HG02571 (cell line): ENCODE results near the gene SLC7A7.
"Not testable (repeated sequence)": the region's sequence is repeated elsewhere in the genome, so short reads cannot be mapped to it uniquely, and the experiment has no call there.

ENCODE experiments used
- ATAC-seq: cut with Tn5 transposase; IDR thresholded peaks from one replicate; pipeline ENCODE4 v1.9.1; 2021; ENCODE audit warnings: mild to moderate bottlenecking, moderate library complexity; ENCODE audit not compliant: unreplicated experiment

SLC7A7 gene

GRCh38 chr14:22844221-22845102 lies 29.2 kb upstream of the SLC7A7 start:
- no peak for ATAC-seq

DNA sequence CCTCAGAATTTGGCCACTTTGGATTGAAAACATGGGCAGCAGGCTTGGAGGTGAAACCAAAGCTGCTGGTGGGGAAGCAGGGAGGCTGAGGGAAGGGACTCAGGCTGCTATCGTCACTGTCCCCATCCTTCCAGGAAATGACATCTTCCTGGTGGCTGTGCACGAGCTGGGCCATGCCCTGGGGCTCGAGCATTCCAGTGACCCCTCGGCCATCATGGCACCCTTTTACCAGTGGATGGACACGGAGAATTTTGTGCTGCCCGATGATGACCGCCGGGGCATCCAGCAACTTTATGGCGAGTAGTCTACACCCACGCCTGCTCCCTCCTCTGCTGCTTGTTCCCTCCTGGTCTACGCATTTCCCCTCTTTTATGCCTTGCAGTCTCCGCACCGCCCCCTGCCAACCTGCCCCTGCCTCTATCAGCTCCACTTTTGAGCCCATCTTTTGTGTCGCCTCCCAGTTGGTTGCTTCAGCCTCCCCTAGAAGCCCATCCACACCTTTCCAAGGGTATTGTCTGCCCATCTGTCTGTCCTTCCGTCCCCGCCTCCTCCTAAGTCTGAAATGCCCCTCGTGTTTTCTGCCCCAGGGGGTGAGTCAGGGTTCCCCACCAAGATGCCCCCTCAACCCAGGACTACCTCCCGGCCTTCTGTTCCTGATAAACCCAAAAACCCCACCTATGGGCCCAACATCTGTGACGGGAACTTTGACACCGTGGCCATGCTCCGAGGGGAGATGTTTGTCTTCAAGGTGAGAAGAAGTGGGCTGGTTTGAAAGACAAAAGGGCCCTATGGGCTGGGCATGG lies 28.1 kb upstream of the SLC7A7 start:
- ATAC-seq: no peak

DNA sequence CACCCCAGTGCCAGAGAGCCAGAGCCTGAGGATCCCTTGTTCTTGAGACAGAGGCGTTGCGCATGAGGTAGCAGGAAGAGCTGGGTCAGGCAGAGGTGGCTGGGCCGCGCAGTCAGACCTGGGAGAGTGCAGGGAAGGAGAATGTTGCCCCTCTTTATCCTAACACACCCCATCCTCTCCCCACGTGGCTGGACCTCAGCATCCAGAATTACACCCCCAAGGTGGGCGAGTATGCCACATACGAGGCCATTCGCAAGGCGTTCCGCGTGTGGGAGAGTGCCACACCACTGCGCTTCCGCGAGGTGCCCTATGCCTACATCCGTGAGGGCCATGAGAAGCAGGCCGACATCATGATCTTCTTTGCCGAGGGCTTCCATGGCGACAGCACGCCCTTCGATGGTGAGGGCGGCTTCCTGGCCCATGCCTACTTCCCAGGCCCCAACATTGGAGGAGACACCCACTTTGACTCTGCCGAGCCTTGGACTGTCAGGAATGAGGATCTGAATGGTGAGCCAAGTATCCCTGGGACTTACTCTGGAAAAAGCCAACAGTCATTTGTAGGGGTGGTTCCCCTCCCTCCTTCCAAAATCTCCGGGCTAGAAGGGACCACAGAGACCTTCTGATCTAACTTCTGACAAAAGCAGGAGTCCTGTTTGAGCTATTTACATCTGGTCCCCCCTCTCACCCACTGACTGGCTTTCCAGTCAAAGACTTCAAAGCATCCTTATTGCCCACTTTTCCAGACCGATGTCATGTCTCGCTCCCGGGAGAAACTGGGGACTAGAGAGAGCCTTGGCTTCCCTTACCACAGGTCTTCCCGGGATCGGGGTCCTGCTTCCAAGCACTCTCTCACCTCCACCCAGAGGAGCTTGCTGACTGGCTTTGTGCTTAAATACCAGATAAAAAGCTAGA lies 27.2 kb upstream of the SLC7A7 start:
- no peak for ATAC-seq

- no peak for ATAC-seq
Observed at GRCh38 chr14:22841769-22842168, 26.5 kb upstream of the SLC7A7 start.

DNA sequence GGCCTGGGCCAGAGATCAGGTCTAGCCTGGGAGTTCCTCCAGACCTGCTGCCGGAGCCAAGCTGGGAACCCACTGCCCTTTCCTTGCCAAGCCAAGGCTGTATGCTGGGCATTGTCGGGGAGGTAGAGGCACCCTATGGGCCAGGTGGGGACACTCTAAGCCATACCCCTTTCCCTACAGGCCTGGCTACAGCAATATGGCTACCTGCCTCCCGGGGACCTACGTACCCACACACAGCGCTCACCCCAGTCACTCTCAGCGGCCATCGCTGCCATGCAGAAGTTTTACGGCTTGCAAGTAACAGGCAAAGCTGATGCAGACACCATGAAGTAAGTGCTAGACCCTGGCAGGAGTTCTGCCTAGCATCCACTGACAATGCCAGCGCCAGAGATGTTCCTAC lies 26.1 kb upstream of the SLC7A7 start:
- no peak for ATAC-seq

DNA sequence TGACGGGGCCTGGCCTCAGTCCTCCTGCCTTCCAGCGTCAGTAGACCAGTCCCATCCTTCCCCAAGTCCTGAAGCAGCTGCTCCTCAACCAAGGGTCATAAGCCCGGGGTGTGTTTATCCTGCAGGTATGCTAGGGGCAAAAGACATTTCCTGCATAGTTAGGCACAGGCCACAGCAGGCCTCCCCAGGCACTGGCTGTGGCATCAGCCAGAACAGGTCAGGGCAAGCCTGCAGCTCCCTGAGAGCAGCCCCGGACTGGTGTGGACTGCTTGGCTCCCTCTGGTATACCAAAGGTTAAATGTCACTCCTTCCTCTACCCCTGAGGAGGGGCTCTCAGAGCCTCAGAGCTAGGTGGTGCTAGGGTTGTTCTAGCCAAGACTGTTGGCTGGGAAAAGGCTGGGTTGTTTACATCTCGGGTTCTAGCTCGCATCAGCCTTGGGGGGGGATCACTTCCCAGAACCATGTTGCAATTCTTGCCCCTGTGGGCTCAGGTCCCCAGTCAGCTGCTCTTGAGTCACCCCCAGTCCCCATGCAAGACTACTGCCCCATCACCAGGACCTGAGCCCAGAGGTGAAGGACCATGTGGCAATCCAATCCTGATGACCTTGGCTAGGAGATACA lies 24.0 kb upstream of the SLC7A7 start:
- ATAC-seq: no peak

- ATAC-seq: no peak
Observed at GRCh38 chr14:22838631-22839041, 23.4 kb upstream of the SLC7A7 start.

DNA sequence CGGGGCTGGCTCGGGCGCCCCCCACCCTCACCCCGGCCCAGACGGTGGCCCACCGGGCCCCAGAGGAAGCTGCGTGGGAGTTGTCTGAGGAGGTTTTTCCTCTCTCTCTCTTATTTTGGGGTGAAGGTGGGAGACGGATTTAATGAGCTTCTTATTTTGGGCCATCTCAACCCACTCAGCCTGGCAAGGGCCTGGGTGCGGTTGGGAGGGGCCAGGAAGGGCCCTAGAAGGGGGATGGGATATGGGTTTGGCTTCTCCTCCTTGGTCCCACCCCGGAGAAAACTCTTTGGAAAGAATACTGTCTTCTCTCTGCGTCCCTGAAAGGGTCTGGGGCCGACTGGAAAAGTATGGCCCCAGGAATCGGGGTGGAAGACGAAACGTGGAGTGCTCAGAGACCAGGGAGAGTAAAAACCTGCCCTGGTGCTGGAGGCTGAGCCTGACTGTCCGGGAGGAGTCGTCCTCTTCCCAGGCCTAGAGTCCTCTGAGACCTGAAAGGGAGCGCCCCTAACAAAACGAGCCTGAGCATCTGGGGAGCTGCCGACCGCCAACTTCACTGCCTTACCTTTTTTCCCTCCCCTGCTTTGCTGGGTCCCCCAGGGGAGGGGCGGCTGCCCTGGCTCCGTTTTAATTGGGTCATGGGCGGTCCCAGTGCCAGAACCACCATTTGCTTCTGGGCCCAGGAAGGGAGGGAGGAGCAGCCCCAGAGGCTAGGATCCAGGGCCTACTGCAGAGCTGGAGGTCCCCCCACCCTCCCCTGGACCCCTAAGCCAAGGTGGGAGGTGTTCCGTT lies 22.7 kb upstream of the SLC7A7 start:
- ATAC-seq: no peak

GRCh38 chr14:22837114-22837749 lies 22.0 kb upstream of the SLC7A7 start:
- no peak for ATAC-seq

DNA sequence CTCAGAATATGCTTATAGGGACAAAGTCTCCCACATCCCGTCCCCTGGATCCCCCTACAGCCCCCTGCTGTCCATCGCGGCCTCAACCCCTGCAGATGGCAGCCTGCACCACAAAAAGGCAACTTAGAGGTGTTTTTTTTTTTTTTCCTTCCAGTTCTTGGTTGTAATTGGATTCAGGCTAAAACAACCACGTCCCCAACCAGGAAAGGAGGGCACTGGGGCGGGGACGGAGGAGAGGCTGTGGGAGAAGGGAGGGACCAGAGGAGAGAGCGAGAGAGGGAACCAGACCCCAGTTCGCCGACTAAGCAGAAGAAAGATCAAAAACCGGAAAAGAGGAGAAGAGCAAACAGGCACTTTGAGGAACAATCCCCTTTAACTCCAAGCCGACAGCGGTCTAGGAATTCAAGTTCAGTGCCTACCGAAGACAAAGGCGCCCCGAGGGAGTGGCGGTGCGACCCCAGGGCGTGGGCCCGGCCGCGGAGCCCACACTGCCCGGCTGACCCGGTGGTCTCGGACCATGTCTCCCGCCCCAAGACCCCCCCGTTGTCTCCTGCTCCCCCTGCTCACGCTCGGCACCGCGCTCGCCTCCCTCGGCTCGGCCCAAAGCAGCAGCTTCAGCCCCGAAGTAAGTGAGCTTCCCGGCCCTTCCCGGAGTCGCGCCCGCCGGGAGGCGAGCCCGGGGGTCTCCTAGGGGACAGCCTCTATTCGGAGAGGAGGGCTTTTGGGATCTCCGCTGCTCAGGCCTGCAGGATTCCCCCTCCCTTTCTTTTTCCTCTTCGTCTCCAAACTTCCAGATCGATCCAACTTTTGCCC lies 21.3 kb upstream of the SLC7A7 start, which contains the start of gene MMP14:
Gene MMP14 (plus strand): TSS at position 285 of the 813 bp plus-strand sequence. CDS start 233 bp downstream, at position 518.
- ATAC-seq: no peak

GRCh38 chr14:22835505-22835904 lies 20.3 kb upstream of the SLC7A7 start:
- ATAC-seq: no peak

DNA sequence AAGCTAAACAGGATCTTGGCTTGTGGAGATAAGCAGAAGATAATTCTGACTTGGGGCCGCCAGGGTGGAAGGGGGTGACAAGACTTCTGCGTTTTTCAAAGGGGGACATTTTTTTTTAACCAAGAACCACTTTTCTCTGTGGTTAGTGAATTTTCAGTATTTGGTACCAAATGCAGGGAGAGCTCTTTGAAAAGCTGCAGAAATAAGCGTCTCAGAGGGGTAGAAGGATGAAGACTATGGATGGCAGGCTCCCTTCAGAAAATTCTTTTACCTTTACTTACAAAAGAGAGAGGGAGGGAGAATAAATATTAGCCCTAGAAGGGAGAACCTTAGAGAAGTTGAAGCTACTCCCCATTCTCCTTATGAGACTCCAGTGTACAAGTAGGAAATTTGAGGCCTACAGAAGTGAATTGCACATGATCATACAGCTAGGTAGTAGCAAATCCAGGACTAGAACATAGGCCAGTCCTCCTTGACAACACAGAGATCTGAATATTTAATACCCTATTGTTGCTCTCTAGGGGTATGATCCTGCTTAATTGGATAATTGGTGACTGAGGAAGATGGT lies 15.3 kb upstream of the SLC7A7 start:
- ATAC-seq: no peak

DNA sequence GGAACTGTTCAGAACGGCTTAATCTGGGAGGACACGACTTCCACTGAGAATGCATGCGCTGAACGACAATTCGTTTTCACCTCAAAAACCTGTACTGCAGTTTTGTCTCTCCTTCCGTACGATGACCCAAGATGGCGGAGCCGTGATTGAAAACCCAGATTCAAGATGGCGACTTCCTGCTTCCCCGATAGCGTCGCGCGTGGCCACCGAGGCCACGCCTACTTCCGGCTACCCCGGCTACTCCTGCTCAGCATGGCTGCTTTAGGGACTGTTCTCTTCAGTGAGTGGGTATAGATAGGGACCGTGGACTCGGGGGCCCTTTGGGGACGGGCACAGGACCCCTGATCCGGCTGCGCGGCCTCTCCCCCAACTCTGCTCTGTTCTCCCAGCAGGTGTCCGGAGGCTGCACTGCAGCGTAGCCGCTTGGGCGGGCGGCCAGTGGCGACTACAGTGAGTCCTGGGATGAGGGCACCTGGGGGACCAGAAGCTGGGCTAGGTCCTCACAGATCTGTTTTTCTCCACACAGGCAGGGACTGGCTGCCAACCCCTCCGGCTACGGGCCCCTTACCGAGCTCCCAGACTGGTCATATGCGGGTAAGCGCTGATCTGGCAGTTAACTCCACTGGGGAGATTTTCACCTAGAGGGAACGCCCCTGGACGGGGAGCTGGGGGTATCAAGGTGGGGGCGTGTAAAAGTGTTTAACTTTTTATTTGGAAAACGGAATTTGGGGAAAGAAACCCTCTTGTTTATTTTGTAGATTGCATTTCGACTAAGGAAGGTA lies 14.6 kb upstream of the SLC7A7 start, which contains the start of gene MRPL52:
Gene MRPL52 (plus strand): TSS at position 227 of the 782 bp plus-strand sequence. CDS start 26 bp downstream, at position 253.
- peak; percentile 76 for ATAC-seq

DNA sequence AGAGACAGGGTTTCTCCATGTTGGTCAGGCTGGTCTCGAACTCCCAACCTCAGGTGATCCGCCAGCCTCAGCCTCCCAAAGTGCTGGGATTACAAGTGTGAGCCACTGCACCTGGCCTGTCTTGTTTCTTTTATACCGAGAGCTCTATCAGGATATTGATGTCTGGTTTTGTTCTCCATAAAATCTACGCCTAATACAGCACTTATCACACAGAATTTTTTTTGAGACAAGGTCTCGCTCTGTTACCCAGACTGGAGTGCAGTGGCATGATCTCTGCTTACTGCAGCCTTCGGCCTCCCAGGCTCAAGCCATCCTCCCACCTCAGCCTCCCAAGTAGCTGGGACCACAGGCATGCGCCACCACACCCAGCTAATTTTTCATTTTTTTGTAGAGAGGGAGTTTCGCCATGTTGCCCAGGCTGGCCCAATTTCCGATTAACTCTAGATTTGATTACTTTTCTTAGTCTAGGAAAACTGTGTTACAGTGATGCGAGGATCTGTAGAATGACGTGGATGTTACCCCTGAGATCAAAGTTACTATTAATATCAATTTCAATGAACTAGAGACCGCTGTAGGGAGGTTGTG lies 13.9 kb upstream of the SLC7A7 start:
- ATAC-seq: not testable (repeated sequence)

DNA sequence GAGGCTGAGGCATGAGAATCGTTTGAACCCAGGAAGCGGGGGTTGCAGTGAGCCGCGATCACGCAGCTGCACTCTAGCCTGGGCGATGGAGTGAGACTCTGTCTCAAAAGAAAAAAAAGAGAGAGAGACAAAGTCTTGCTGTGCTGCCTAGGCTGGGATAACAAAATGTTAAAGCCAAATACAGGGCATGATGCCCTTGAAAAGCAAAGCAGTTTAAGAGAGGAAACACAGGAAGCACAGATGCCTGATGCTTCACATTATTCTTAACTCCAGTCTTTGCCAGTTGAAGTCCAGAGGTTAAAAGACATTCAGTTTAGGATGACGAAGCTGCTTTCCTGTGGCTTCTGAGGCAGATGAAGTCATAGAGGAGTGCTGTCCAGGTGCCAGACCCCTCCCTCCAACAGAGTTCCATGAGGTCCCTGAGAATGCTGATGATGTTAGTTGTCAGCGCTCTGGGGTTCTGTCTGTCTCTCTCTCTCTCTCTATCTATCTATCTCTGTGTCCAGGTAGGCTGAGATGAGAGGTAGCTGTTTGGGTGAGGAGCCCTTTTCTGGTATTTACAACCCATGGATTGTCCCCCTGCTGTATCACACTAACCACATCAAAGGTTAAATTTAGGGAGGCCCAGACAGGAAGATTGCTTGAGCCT lies 9.6 kb upstream of the SLC7A7 start:
- no peak for ATAC-seq

- ATAC-seq: no peak
Observed at GRCh38 chr14:22822571-22823098, 7.4 kb upstream of the SLC7A7 start.
